Measurements from ENCODE around the gene DKK2.

DKK2 gene

GRCh38 chr4:106907216-106907615 lies 128.9 kb downstream of the DKK2 start:
- no peak for DNase-seq

DNA sequence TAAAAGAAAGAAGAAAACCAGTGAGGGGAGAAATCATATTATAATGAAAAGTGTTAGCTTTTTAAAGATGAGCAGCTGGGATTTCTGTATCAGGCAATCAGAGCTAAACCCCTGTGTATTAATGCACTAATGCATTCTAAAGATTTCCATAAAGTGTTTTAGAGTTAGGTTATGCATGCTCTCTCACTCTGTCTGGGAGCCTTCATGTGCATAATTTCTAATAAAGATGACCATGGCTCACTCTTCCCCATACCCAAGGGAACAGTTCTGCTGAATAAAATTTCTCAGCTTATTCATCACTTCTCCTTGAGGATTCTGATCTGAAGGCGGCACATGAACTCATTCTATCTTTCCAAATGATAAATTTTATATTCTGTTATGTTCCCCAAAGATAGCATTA lies 129.4 kb downstream of the DKK2 start:
- no peak for DNase-seq

GRCh38 chr4:106898621-106899230 lies 137.4 kb downstream of the DKK2 start:
- DNase-seq, result peak; percentile 41

GRCh38 chr4:106893903-106894302 lies 142.2 kb downstream of the DKK2 start:
- DNase-seq, result no peak

GRCh38 chr4:106893395-106893881 lies 142.7 kb downstream of the DKK2 start:
- DNase-seq, result no peak

- no peak for DNase-seq
Observed at GRCh38 chr4:106892786-106893185, 143.3 kb downstream of the DKK2 start.

DNA sequence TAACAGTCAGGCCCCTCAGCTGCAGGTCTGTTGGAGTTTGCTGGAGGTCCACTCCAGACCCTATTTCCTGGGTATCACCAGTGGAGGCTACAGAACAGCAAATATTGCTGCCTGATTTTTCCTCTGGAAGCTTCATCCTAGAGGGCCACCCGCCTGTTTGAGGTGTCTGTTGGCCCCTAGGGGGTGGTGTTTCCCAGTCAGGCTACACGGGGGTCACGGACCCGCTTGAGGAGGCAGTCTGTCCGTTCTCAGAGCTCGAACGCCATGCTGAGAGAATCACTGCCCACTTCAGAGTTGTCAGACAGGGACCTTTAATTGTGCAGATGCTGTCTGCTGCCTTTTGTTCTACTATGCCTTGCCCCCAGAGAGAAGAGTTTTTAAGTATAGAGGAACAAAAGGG lies 160.8 kb downstream of the DKK2 start:
- DNase-seq, result no peak
